GM19035 (cell line): ENCODE data around the gene C19orf81.

ENCODE experiments used
- ATAC-seq: cut with Tn5 transposase; IDR thresholded peaks from one replicate; pipeline ENCODE4 v1.9.1; 2021; ENCODE audit not compliant: unreplicated experiment

The C19orf81 gene

DNA sequence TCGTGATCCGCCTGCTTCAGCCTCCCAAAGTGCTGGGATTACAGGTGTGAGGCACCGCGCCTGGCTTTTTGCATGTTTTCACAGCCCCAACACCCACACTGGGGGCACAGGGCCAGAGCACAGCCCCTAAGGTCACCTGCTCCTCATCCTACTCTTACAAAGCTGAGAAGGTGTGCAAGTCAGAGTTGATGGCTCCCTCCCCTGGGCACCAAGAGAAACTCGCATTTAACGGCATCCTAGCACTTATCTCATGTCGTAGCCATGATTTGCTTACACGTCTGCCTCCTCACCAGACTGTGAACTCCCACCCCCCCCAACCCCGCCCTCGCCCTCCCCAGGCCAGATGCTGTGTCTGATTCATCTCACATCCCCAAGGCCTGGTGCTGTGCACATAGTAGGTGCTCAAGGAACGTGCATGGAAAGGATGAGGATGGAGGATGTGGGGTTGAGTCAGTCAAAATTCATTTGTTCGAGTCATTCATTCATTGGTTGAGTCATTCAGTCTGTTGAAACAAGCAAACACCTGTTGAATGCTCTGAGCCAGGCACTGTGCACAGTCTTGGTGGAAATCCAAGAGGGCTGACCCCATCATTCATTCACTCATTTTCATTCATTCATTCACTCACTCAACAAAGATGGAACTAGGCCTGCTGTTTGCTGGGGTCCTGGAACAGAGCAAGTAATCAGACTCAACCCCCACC lies 59.1 kb downstream of the C19orf81 start:
- no peak for ATAC-seq
